Measurements from ENCODE around the gene GCFC2. TPM values are rescaled to one million over a fixed set of nuclear protein-coding genes. Genes with fewer than 3 reads are reported as not detected.
A peak's percentile ranks its signal among the peaks of the same experiment; 100 is the strongest.

GCFC2 gene
- total RNA-seq, 4 donors from 2014 or later, result 14.2 to 33.6 (median 22.8) TPM

DNA sequence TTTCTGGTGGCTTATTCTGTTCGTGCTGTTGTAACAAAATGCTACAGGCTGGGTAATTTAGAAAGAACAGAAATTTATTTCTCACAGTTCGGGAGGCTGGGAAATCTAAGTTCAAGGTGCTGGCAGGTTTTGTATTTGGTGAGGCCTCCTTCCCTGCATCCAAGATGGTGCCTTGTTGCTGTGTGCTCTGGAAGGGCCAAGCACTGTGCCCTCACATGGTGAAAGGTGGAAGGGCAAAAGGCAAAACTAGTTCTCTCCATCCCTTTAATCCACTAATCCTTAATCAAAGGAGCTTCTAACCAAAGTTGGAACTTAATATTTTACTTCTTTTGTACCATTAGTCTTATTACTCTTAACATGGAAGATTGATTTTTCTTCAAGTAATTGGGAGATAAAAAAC is 56.7 kb downstream of the GCFC2 start:
- TF ChIP-seq POLR2A (IDR thresholded peaks at IDR 0.05) (no peak), POLR2AphosphoS5 (IDR thresholded peaks at IDR 0.05) (no peak), EP300 (IDR thresholded peaks at IDR 0.05) (no peak)
- TF ChIP-seq, protein P1, sequence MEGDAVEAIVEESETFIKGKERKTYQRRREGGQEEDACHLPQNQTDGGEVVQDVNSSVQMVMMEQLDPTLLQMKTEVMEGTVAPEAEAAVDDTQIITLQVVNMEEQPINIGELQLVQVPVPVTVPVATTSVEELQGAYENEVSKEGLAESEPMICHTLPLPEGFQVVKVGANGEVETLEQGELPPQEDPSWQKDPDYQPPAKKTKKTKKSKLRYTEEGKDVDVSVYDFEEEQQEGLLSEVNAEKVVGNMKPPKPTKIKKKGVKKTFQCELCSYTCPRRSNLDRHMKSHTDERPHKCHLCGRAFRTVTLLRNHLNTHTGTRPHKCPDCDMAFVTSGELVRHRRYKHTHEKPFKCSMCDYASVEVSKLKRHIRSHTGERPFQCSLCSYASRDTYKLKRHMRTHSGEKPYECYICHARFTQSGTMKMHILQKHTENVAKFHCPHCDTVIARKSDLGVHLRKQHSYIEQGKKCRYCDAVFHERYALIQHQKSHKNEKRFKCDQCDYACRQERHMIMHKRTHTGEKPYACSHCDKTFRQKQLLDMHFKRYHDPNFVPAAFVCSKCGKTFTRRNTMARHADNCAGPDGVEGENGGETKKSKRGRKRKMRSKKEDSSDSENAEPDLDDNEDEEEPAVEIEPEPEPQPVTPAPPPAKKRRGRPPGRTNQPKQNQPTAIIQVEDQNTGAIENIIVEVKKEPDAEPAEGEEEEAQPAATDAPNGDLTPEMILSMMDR (IDR thresholded peaks at IDR 0.05), result no peak
- peaks cover 0 to 7% (median 0%) of the 10 kb centered on the region in 3 donors for H3K4me1 ChIP-seq
- no peaks in the 10 kb centered on the region for H3K27me3 ChIP-seq
- H3K36me3 ChIP-seq, result peaks cover 10 to 95% of the 10 kb centered on the region in 2 donors
- H3K9me3 ChIP-seq, result peaks cover 0 to 7% (median 0%) of the 10 kb centered on the region in 3 donors
- no peak overlapping the region for H3K27ac ChIP-seq
- 90 to 100% methylated on average over 2 of the region's 2 CpGs for WGBS, 2 donors (ENCODE audit: low coverage in 1 of 2)
- no peak for ATAC-seq
- no peak overlapping the region for H3K4me3 ChIP-seq

DNA sequence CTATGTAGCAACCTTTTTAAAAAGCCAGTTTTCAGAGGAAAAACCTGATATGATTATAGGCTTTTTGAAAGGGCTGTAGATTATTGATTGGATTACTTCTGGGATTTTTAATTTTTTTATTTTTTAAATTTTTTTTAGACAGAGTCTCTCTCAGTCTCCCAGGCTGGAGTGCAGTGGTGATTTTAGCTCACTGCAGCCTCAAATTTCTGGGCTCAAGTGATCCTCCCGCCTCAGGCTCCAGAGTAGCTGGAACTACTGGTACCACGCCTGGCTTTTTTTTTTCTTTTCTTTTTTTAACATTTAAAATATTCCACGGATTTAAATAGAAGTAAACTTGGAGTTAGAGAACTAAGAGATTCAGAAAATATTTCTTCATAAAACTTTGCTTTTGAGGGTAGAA is 62.9 kb downstream of the GCFC2 start:
- ATAC-seq, result no peak
- TF ChIP-seq EP300 (IDR thresholded peaks at IDR 0.05) (no peak), POLR2A (IDR thresholded peaks at IDR 0.05) (no peak), POLR2AphosphoS5 (IDR thresholded peaks at IDR 0.05) (no peak)
- TF ChIP-seq, protein P1 (IDR thresholded peaks at IDR 0.05), result no peak
- Histone ChIP-seq H3K4me1 (peaks cover 0 to 33% (median 0%) of the 10 kb centered on the region in 3 donors), H3K9me3 (no peaks in the 10 kb centered on the region), H3K27me3 (no peaks in the 10 kb centered on the region), H3K27ac (peak overlapping the region in 1 of 4 donors; percentile 87), H3K36me3 (peaks cover 0 to 33% of the 10 kb centered on the region in 2 donors), H3K4me3 (peak overlapping the region in 1 of 2 donors; percentile 85)
- WGBS, 2 donors (ENCODE audit: low coverage in 1 of 2), result 79 to 83% methylated on average over 2 to 3 of the region's 3 CpGs

DNA sequence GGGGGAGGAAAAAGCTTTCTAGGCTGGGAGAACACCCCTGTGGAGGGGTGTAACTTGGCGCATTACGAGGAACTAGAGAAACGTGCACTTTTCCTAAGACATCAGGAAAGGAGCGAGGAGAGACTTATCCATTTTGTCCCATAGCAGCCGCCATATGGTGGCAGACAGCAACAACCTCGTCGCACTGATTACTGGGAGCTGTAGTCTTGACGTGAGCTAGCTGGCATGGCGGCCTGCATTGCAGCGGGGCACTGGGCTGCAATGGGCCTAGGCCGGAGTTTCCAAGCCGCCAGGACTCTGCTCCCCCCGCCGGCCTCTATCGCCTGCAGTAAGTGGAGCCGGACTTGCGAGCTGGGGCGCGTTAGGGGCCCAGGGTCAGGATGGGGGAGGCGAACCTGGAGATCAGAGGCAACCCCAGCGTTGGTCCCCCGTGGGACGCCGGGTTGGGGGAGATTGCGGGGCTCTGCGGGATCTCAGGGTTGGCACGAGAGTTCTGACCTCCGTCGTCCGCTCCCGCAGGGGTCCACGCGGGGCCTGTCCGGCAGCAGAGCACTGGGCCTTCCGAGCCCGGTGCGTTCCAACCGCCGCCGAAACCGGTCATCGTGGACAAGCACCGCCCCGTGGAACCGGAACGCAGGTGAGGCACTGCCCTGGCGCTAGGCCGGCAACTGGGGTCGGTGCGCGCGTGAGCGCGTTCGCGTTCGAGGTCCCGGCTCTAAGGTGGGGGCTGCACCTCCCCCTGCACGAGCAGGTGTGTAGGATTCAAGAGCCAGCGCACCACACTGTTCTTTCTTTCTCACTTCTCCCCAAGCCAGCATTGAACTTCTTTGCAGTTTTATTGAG is 63.9 kb downstream of the GCFC2 start, which contains the start of gene MRPL19:
TSS of gene MRPL19 (plus strand) at position 201 of the 843 bp plus-strand sequence. CDS start at position 226, 25 bp downstream.
- peaks cover 0 to 33% (median 0%) of the 10 kb centered on the region in 3 donors for H3K4me1 ChIP-seq
- H3K27me3 ChIP-seq, result no peaks in the 10 kb centered on the region
- peak within 1 kb of the TSS; percentile 85 to 96 for H3K4me3 ChIP-seq
- ATAC-seq, result peak; percentile 94
- peaks cover 0 to 25% of the 10 kb centered on the region in 2 donors for H3K36me3 ChIP-seq
- H3K27ac ChIP-seq, result peak within 1 kb of the TSS; percentile 44 to 87 (median 79)
- H3K9me3 ChIP-seq, result no peaks in the 10 kb centered on the region
- no peak for TF ChIP-seq EP300 (IDR thresholded peaks at IDR 0.05)
- TF ChIP-seq, protein P1 (IDR thresholded peaks at IDR 0.05), result peak in 1 of 4 experiments; percentile 18
- peak; percentile 86 for TF ChIP-seq POLR2AphosphoS5 (IDR thresholded peaks at IDR 0.05)
- peak in 1 of 2 donors; percentile 30 for TF ChIP-seq POLR2A (IDR thresholded peaks at IDR 0.05)
- 0 to 1% methylated on average over 10 to 18 of the region's 60 CpGs for WGBS, 2 donors (ENCODE audit: low coverage in 1 of 2)

DNA sequence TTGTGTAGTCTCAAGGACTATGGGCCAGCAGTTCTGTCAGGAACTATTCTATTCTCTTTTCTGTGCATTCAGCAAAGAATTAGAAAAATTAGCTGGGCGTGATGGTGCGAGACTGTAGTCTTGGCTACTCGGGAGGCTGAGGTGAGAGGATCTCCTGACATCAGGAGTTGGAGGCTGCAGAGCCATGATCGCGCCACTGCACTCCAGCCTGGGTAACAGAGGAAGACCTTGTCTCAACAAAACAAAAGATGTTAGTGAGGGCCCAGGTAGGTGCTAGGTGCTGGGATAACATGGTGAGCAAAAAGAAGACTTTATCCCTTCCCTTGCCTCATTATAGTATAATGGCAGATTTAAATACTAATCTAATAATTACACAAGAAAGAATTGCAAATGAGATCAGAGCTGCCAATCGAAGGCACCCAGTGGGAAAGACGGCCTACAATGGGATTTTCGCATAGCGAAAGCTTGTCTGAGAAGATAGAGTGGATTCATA is 64.6 kb downstream of the GCFC2 start:
- Histone ChIP-seq H3K27ac (peak overlapping the region in 3 of 4 donors; percentile 77 to 87 (median 81)), H3K36me3 (peaks cover 0 to 20% of the 10 kb centered on the region in 2 donors), H3K4me1 (peaks cover 0 to 36% (median 0%) of the 10 kb centered on the region in 3 donors), H3K27me3 (no peaks in the 10 kb centered on the region), H3K4me3 (peak overlapping the region; percentile 85 to 96), H3K9me3 (no peaks in the 10 kb centered on the region)
- 46 to 77% methylated on average over 4 to 8 of the region's 9 CpGs for WGBS, 2 donors (ENCODE audit: low coverage in 1 of 2)
- no peak for ATAC-seq
- TF ChIP-seq EP300 (IDR thresholded peaks at IDR 0.05) (no peak), POLR2A (IDR thresholded peaks at IDR 0.05) (no peak), POLR2AphosphoS5 (IDR thresholded peaks at IDR 0.05) (no peak)
- TF ChIP-seq, protein P1 (IDR thresholded peaks at IDR 0.05), result no peak

Measured in gastroesophageal sphincter (tissue), 4 donors.